Peyer's patch (tissue), 4 donors: Measurements from ENCODE around the gene PLPP1. TPM values are rescaled to one million over a fixed set of nuclear protein-coding genes. Genes with fewer than 3 reads are reported as not detected.

ENCODE experiments used
- DNase-seq, 3 donors: peaks; one replicate each; pipeline ENCODE4 v3.0.0-alpha.2; 2017 to 2019
- H3K27ac ChIP-seq, 4 donors: fragments of 200-600 bp; sonication (generic); one replicate each; pipeline ENCODE4 v1.5.1; 2016 to 2019
- H3K27me3 ChIP-seq, 2 donors: fragments of 200-600 bp; sonication (generic); one replicate each; pipeline ENCODE4 v1.5.1; 2019
- H3K36me3 ChIP-seq, 3 donors: fragments of 200-600 bp; sonication (generic); one replicate each; pipeline ENCODE4 v1.5.1; 2016 to 2019
- H3K4me1 ChIP-seq, 4 donors: fragments of 200-600 bp; sonication (generic); one replicate each; pipeline ENCODE4 v1.5.1; 2016 to 2019
- H3K4me3 ChIP-seq, 4 donors: fragments of 200-600 bp; sonication (generic); 1 replicate in 3 of 4; 2 replicates in 1 of 4; pipeline ENCODE4 v1.5.1; 2016 to 2019; ENCODE audit warnings: mild to moderate bottlenecking in 1 of 4
- H3K9me3 ChIP-seq, 4 donors: fragments of 200-600 bp; sonication (generic); one replicate each; pipeline ENCODE4 v1.5.1; 2016 to 2019; ENCODE audit warnings: mild to moderate bottlenecking in 1 of 4
- CTCF ChIP-seq, 6 experiments: fragments of 450-650 bp in 4 of 6; fragments of 200-600 bp in 2 of 6; sonication (generic) in 1 of 6; IDR thresholded peaks; one replicate each; pipeline ENCODE4 v1.5.1; 2017 to 2019; ENCODE audit warnings: antibody characterized with exemption in 6 of 6, mild to moderate bottlenecking in 3 of 6, moderate library complexity in 1 of 6
- POLR2A ChIP-seq, 2 donors: fragments of 450-650 bp; IDR thresholded peaks; one replicate each; pipeline ENCODE4 v1.5.1; 2017; ENCODE audit warnings: antibody characterized with exemption in 2 of 2, mild to moderate bottlenecking in 2 of 2, moderate library complexity in 2 of 2
- total RNA-seq, 4 donors: library from RNA; depleted of rRNA; stranded (reverse); fragments of >200 nt; gene quantifications; one replicate each; pipeline ENCODE4 v1.1.0, GENCODE V29; 2016

Gene PLPP1
- total RNA-seq, 4 donors from 2014 or later, result 60.2 to 190 (median 115) TPM

GRCh38 chr5:55502759-55503158, 32.0 kb downstream of the PLPP1 start:
- no peak for DNase-seq
- Histone ChIP-seq H3K36me3 (no peaks in the 10 kb centered on the region), H3K9me3 (no peaks in the 10 kb centered on the region), H3K4me1 (peaks cover 0 to 16% (median 4%) of the 10 kb centered on the region in 4 donors), H3K27me3 (no peaks in the 10 kb centered on the region), H3K27ac (no peak overlapping the region), H3K4me3 (no peak overlapping the region)
- TF ChIP-seq CTCF (IDR thresholded peaks at IDR 0.05) (no peak), POLR2A (IDR thresholded peaks at IDR 0.05) (no peak)

- no peak for DNase-seq
- Histone ChIP-seq H3K27ac (no peak overlapping the region), H3K9me3 (no peaks in the 10 kb centered on the region), H3K4me3 (no peak overlapping the region), H3K36me3 (no peaks in the 10 kb centered on the region), H3K4me1 (peaks cover 0 to 24% (median 0%) of the 10 kb centered on the region in 4 donors), H3K27me3 (no peaks in the 10 kb centered on the region)
- TF ChIP-seq CTCF (IDR thresholded peaks at IDR 0.05), result no peak
- TF ChIP-seq POLR2A (IDR thresholded peaks at IDR 0.05), result no peak
Observed at GRCh38 chr5:55498457-55498856, 36.3 kb downstream of the PLPP1 start.

- Histone ChIP-seq H3K36me3 (no peaks in the 10 kb centered on the region), H3K9me3 (no peaks in the 10 kb centered on the region), H3K4me1 (peaks cover 0 to 22% (median 0%) of the 10 kb centered on the region in 4 donors), H3K4me3 (no peak overlapping the region), H3K27me3 (no peaks in the 10 kb centered on the region), H3K27ac (no peak overlapping the region)
- no peak for TF ChIP-seq POLR2A (IDR thresholded peaks at IDR 0.05)
- no peak for TF ChIP-seq CTCF (IDR thresholded peaks at IDR 0.05)
- DNase-seq, result no peak
Observed at GRCh38 chr5:55497712-55498111, 37.1 kb downstream of the PLPP1 start.

- H3K27me3 ChIP-seq, result no peaks in the 10 kb centered on the region
- H3K9me3 ChIP-seq, result no peaks in the 10 kb centered on the region
- peaks cover 0 to 33% (median 0%) of the 10 kb centered on the region in 4 donors for H3K4me1 ChIP-seq
- no peak for DNase-seq
- no peak for TF ChIP-seq CTCF (IDR thresholded peaks at IDR 0.05)
- no peak for TF ChIP-seq POLR2A (IDR thresholded peaks at IDR 0.05)
- no peaks in the 10 kb centered on the region for H3K36me3 ChIP-seq
- H3K27ac ChIP-seq, result no peak overlapping the region
- H3K4me3 ChIP-seq, result no peak overlapping the region
Observed at GRCh38 chr5:55495216-55495615, 39.5 kb downstream of the PLPP1 start.

- H3K36me3 ChIP-seq, result no peaks in the 10 kb centered on the region
- H3K4me1 ChIP-seq, result peaks cover 0 to 23% (median 0%) of the 10 kb centered on the region in 4 donors
- no peaks in the 10 kb centered on the region for H3K9me3 ChIP-seq
- TF ChIP-seq POLR2A (IDR thresholded peaks at IDR 0.05) (no peak), CTCF (IDR thresholded peaks at IDR 0.05) (no peak)
- no peaks in the 10 kb centered on the region for H3K27me3 ChIP-seq
- no peak overlapping the region for H3K27ac ChIP-seq
- DNase-seq, result no peak
- no peak overlapping the region for H3K4me3 ChIP-seq
Observed at GRCh38 chr5:55492449-55492848, 42.3 kb downstream of the PLPP1 start.

GRCh38 chr5:55485073-55485472, 49.7 kb downstream of the PLPP1 start:
- Histone ChIP-seq H3K36me3 (peaks cover 0 to 4% (median 0%) of the 10 kb centered on the region in 3 donors), H3K27me3 (no peaks in the 10 kb centered on the region), H3K9me3 (no peaks in the 10 kb centered on the region), H3K27ac (no peak overlapping the region), H3K4me3 (no peak overlapping the region), H3K4me1 (no peaks in the 10 kb centered on the region)
- TF ChIP-seq POLR2A (IDR thresholded peaks at IDR 0.05) (no peak), CTCF (IDR thresholded peaks at IDR 0.05) (no peak)
- no peak for DNase-seq
